Colon (tissue), 2 donors: ENCODE data around the gene TRIM69.
"Not testable (repeated sequence)": the region's sequence is repeated elsewhere in the genome, so short reads cannot be mapped to it uniquely, and the experiment has no call there.

ENCODE experiments used
- FAIRE-seq: peaks from 2 replicates; lab custom pipeline; 2012; peaks lifted over from hg19 to GRCh38; lab: Jason Lieb, UNC
- donor health status: control.
- donor health status: control.

TRIM69 gene

GRCh38 chr15:44716983-44717602, 19.2 kb upstream of the TRIM69 start:
- no peak for FAIRE-seq

- no peak for FAIRE-seq
Observed at GRCh38 chr15:44718180-44718926, 18.0 kb upstream of the TRIM69 start.

- FAIRE-seq = no peak
Observed at GRCh38 chr15:44718927-44719292, 17.4 kb upstream of the TRIM69 start.

DNA sequence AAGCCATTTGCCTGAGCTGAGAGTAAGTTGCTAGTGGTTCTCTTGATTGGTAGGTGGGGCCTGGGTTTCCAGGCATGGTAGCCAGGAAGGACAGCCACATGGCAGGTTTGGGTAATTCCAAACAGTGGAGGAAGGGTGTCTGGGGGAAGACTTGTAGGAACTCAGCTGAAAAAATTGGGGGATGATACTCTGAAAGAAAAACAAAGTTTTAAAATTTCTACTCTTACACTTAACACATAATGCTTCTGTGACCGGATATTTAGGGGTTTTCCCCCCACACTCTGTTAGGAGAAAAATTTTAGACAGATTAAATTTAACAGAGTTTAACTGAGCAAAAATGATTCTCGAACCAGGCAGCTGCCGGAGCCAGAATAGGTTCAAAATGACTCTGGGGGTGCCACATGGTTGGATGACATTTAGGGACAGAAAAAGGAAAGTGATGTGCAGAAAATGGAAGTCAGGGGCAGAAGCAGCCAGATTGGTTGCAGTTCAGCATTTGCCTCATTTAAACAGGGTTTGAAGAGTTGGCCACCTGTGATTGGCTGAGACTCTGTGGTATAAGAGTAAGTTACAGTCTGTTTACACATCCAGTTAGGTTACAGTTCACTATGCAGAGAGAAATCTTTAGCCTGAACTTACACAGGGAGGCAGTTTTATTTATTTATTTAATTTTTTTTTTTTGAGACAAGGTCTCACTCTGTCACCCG, 16.9 kb upstream of the TRIM69 start:
- FAIRE-seq = no peak

GRCh38 chr15:44720000-44720435, 16.3 kb upstream of the TRIM69 start:
- FAIRE-seq = not testable (repeated sequence)

DNA sequence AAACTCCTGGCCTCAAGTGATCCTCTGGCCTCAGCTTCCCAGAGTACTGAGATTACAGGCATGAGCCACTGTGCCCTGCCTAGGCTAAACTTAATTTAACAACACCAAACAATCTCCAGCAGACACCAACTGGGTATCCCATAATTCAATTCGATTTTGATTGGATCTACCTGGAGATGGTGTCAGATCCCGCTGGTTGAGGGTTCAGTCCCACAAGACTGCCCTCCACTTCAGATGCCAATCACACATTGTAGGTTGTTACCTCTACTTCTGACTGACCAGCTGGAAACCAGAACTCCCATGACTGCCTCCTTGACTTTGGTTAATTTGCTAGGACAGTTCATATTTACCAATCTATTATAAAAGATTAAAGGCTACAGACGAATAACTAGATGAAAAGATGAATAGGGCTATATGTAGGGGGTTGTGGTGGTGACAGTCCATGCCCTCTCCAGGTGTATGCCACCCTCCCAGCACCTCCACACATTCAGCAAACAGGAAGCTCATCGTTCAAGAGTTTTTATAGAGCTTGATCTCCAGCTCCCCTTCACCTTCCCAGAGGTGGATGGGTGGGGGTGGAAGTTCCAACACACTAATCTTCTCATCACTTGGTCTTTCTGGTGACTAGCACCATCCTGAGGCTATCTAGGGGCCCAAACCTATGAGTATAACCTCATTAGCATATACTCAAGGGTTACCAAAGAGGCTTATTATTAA, 15.7 kb upstream of the TRIM69 start:
- no peak for FAIRE-seq

DNA sequence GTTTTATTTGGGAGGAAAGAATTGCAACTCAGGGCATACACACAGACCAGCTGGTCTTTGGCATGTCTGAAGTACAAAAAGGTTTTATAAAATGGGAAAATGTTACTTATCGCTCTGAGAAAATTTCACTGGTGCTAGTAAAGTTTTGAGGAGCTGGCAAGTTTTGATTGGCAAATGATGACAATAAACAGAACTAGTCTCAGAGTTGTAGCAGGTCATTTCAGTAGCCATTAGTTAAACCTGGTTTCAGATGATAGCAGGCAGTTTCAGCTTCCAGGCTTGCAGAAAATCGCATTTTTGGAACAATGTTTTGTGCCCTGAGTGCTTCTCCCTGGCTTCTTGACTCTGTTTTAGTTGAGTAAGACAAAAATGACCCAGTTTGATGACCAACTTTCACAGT, 14.3 kb upstream of the TRIM69 start:
- no peak for FAIRE-seq

GRCh38 chr15:44726136-44726535, 10.2 kb upstream of the TRIM69 start:
- no peak for FAIRE-seq

- FAIRE-seq = no peak
Observed at GRCh38 chr15:44726568-44727484, 9.5 kb upstream of the TRIM69 start.

DNA sequence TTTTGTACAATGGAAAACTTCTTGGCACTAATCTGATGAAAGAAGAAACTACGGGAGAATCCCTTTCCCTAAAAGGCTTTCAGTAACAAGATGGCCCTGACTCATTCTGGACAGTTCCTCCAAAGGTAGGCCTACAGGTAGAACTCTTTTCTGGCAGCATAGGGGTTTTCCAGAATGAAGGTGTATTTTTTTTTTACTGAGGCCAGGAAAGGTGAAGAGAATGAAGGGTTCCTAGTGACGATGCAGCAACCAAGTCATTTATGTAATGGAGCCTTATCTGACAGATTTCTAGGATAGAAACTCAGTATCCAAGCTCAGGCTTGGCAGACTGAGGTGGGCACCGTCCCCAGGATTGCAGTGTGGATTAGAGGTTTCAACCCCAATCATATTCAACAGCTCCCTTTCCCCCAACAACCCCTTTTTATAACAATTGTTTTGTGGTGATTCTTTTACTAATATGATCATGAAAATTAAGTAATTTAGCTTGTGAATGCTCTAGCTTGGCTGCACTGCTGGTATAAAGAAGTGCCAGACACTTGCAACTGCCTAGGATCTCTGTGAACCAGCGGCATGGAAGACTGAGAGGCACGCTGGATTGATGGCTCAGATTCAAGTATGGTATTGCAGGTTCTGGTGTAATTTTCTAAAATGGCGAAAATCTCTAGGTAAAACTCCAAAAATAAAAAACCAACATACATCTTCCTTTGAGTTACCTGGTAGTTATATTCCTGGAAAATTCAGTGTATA, 8.7 kb upstream of the TRIM69 start:
- FAIRE-seq = no peak

DNA sequence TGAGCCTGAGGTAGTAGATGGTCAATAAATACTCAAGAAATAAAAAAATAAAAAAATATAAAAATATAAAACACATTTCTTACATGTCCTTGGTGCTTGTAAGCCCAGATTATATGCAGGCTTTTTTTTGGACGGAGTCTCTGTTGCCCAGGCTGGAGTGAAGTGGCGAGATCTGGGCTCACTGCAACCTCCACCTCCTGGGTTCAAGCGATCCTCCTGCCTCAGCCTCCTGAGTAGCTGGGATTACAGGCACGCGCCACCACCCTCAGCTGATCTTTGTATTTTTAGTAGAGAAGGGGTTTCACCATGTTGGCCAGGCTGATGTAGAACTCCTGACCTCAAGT, 8.1 kb upstream of the TRIM69 start:
- not testable (repeated sequence) for FAIRE-seq

DNA sequence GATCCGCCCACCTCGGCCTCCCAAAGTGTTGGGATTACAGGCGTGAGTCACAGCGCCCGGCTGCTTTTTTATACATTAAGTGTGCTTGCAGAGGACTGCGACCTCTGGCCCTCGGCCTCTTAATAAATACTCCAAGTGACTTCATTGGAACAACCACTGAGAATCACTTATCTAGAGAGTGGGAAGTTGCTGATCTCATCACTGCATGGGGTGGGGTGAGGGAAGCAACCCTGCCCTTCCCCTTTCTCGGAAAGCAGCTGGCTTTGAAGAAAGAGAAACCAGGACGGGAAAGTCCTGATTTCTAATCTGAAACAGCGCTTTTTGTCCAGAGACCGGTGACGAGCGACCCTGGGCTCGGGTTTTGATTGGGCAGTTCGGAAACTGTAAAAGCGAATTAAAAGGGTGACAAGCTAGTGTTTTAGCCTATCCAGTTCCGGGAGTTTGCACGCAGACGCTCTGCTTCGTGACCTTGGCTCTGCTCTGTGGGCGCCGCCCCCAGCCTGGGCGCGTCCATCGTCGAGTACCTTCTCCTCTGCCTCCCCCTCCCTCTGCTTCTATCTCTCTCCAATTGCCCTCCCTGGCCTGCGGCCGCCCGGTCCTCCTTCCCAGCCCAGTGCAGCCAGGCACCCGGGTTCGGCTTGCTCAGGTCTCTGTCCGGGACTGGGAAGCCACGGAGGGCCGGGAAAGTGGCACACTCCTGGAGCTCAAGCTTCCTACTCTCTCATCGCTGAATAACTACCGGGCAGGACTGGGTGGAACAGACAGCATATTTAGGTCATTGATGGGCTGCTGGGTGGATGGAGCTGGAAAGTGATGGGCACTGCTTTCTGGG, 7.5 kb upstream of the TRIM69 start:
- FAIRE-seq = peak; percentile 68

- no peak for FAIRE-seq
Observed at GRCh38 chr15:44729408-44730127, 6.8 kb upstream of the TRIM69 start.

- no peak for FAIRE-seq
Observed at GRCh38 chr15:44734839-44735481, 1.4 kb upstream of the TRIM69 start.

GRCh38 chr15:44735482-44736180, 697 bp upstream of the TRIM69 start:
- no peak for FAIRE-seq

DNA sequence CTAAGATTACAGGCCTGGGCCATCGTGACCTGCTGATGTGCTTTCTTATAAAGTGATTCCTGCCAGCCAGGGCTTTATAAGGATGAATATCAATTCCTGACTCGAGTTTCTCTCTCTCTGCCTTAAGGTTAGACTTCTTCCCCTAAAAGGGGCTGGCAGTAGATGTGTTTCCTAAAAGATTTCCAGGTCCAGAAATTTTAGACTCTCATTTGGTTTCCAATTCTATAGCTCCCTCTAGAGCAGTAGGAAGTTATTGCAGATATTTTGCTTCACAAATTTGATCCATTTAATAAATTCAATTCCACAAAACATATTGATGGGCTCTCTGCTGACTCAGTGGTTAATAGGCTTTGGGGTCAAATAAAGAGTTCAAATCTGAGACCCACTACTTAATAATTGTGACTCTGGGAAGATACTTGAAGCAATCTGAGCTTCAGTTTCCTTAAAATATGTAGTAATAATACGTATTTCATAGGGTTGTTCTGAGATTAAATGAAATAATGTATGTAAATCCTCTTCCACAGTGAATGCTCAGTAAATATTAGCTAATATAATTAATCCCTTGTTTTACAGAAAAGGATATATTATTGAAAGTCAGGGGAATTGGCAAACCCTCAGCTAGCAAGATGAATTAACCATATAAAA, 2.1 kb downstream of the TRIM69 start:
- no peak for FAIRE-seq

DNA sequence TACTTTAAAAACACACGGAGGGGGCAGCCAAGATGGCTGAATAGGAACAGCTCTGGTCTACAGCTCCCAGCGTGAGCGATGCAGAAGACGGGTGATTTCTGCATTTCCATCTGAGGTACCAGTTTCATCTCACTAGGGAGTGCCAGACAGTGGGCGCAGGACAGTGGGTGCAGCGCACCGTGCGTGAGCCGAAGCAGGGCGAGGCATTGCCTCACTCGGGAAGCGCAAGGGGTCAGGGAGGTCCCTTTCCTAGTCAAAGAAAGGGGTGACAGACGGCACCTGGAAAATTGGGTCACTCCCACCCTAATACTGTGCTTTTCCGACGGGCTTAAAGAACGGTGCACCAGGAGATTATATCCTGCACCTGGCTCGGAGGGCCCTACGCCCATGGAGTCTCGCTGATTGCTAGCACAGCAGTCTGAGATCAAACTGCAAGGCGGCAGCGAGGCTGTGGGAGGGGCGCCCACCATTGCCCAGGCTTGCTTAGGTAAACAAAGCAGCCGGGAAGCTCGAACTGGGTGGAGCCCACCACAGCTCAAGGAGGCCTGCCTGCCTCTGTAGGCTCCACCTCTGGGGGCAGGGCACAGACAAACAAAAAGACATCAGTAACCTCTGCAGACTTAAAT, 3.0 kb downstream of the TRIM69 start:
- not testable (repeated sequence) for FAIRE-seq
